NOMO-1 (cell line): ENCODE results near the gene CSTF1.
"Not testable (repeated sequence)": the region's sequence is repeated elsewhere in the genome, so short reads cannot be mapped to it uniquely, and the experiment has no call there.

Source experiments
- DNase-seq, 2 experiments: peaks; one replicate each; lab custom pipeline; 2025; ENCODE audit not compliant: unreplicated experiment in 2 of 2; lab: John Stamatoyannopoulos, UW

The CSTF1 gene

GRCh38 chr20:56368351-56369134 lies 23.9 kb upstream of the CSTF1 start:
- DNase-seq = no peak

- DNase-seq = no peak
Measured at GRCh38 chr20:56369179-56369578, 23.3 kb upstream of the CSTF1 start.

GRCh38 chr20:56371977-56372376 lies 20.5 kb upstream of the CSTF1 start:
- DNase-seq = no peak

GRCh38 chr20:56372850-56373249 lies 19.6 kb upstream of the CSTF1 start:
- no peak for DNase-seq

- peak; percentile 86 to 98 for DNase-seq
Measured at GRCh38 chr20:56373942-56374341, 18.5 kb upstream of the CSTF1 start.

GRCh38 chr20:56376331-56376730 lies 16.1 kb upstream of the CSTF1 start:
- DNase-seq = peak in 1 of 2 experiments; percentile 26

- no peak for DNase-seq
Measured at GRCh38 chr20:56378386-56378785, 14.1 kb upstream of the CSTF1 start.

GRCh38 chr20:56380375-56380774 lies 12.1 kb upstream of the CSTF1 start:
- no peak for DNase-seq

GRCh38 chr20:56381501-56381900 lies 10.9 kb upstream of the CSTF1 start:
- no peak for DNase-seq

GRCh38 chr20:56382696-56383095 lies 9.7 kb upstream of the CSTF1 start:
- DNase-seq = no peak

GRCh38 chr20:56383334-56383733 lies 9.1 kb upstream of the CSTF1 start:
- DNase-seq = no peak

- DNase-seq = no peak
Measured at GRCh38 chr20:56385130-56385529, 7.3 kb upstream of the CSTF1 start.

- no peak for DNase-seq
Measured at GRCh38 chr20:56386219-56386618, 6.2 kb upstream of the CSTF1 start.

GRCh38 chr20:56388882-56389281 lies 3.6 kb upstream of the CSTF1 start:
- DNase-seq = no peak

- DNase-seq = no peak
Measured at GRCh38 chr20:56389807-56390206, 2.6 kb upstream of the CSTF1 start.

GRCh38 chr20:56390396-56390795 lies 2.0 kb upstream of the CSTF1 start:
- not testable (repeated sequence) for DNase-seq

- DNase-seq = peak; percentile 11 to 48
Measured at GRCh38 chr20:56391037-56391436, 1.4 kb upstream of the CSTF1 start.

- DNase-seq = no peak
Measured at GRCh38 chr20:56391596-56392131, 781 bp upstream of the CSTF1 start.

GRCh38 chr20:56392881-56393482 lies 537 bp downstream of the CSTF1 start:
- DNase-seq = peak in 1 of 2 experiments; percentile 39

GRCh38 chr20:56393653-56394052 lies 1.2 kb downstream of the CSTF1 start:
- DNase-seq = no peak

GRCh38 chr20:56395166-56395565 lies 2.7 kb downstream of the CSTF1 start:
- no peak for DNase-seq

- peak; percentile 13 to 62 for DNase-seq
Measured at GRCh38 chr20:56400001-56400640, 7.7 kb downstream of the CSTF1 start.
